NCI-H748 (cell line): ENCODE data around the gene BPIFB3.
"Not testable (repeated sequence)": the region's sequence is repeated elsewhere in the genome, so short reads cannot be mapped to it uniquely, and the experiment has no call there.

ENCODE experiments used
- DNase-seq: peaks from one replicate; lab custom pipeline; 2025; ENCODE audit not compliant: unreplicated experiment; lab: John Stamatoyannopoulos, UW

The BPIFB3 gene

DNA sequence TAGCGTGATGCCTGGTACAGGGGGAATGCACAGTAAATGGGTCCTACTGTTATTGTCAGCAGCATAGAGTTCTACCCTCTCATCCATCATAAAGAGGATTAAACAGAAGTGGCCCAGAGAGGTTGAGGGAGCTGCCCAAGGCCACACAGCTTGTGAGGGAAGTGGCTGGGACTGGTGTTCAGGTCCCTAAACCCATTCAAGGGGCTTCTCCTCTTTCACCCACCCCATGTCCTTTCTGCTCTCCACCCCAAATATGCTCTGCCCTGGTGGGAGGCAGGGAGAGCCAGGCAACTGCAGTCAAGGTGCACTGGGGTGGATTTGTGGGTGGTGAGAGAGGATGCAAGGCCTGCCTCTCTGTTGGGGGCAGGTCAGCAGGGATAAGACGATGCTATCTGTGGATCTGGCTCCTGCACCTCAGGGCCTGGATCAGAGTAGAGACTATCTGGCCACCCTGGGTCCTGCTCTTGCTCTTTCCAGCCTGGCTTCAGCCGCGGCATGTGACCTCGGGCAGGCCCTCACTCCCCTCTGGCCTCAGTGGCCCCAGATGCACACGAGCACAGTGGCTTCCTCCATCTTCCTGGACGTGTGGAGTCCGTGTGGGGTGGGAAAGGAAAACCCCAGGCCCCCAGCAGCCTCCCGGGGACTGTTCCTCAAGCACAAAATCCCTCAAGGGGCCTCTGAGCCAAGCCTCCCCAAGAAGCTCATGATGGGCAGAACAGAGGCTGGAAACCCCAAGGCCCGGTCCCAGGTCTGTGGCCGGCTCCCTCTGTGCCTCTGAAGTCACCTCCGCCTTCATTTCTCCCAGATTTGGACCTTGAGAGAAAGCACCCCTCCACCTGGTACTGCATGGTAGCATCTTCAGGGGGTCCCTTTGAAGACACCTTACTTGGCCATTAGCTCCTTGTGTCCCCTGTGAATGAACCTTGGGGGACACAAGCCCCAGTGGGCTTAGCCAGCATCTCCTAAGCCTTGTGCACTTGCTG, 25.6 kb upstream of the BPIFB3 start:
- no peak for DNase-seq

DNA sequence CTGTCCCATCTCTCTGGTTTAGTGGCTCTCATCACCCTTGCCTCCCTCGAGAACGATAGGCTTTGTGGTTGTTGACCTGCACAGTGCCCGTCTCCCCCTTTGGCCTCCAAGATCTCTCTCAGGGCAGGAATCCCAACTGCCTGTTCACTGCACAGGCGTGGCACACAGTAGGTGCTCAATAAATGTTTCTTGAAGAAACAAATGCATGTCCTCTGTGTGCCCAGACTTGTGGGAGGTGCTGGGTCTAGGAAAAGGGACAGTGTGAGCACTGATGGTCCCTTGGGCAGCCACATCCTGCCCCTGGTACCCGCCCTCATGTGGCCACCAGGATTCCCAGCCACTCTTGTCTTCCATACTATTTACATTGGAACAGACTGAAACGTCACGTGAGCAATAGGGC, 24.8 kb upstream of the BPIFB3 start:
- no peak for DNase-seq

DNA sequence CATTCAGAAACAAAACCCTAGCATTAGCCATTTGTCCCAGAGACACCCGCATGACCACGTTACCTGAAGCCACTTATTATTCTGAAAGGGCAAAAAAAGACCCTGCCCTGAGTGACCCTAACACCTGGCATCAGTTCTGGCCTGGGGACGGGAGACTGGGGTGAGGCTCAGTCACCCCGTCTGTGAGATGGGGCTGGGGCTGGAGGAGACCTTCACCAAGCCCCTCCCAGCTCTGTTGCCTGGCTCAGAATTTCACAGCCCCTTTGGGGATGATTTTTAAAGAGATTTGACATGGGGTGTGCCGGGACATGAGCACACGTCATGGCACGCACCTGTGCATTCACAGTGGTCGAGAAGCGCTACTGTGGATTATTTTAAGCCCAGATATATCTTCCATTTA, 23.6 kb upstream of the BPIFB3 start:
- no peak for DNase-seq

DNA sequence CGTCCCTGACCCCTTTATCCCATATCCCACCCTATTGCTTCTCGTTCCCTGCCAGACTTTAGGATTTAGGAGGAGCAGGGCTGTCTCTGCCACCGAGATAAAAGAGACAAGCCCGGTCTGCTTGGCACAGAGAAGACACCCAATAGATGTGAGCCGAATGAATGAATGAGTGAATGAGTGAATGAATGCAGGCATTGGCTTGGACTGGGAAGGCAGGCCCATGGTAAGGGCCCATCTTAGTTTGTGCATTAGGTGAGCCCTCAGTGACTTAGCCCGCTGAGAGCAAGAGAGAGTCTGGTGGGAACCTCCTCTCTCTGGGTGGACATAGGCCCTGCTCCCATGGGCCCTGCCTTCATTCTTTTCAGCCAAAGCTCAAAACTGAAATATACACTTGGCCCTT, 23.1 kb upstream of the BPIFB3 start:
- DNase-seq: no peak

DNA sequence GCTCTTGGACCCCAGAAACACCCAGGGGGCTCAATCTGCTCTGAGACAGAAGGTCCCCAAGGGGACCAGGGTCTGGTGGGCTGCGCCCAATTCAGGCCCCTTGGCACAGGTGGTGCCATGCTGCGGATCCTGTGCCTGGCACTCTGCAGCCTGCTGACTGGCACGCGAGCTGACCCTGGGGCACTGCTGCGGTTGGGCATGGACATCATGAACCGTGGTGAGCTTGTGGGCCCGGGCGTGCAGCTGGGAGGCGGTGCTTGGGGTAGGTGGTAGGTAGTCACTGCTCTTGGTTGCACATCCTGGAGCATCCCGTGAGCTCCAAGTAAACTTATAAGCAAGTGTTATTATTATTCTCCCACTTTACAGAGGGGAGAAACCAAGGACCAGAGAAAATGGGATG, 22.2 kb upstream of the BPIFB3 start, which contains the start of gene BPIFB6:
BPIFB6 (plus strand) TSS at position 118 of the 400 bp plus-strand sequence; CDS start at position 118, 0 bp downstream.
- no peak for DNase-seq

DNA sequence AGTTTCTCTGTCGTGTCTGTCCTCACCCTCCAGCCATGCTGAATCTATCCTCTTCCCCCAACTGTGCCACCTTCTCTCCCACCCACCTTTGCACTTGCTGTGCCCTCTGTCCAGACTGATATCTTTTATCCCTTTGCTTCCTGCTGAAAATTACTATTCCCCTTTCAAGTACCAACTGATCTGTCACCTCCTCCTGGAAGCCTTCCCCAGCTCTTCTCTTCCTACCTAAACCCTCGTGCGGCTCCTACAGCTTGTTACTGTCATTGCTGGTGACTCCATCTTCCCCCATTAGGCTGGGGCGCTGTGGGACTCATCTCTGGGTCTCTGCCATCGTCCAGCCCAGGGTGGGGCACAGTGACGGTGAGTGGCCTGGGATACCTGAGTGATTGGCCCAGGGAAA, 21.1 kb upstream of the BPIFB3 start:
- no peak for DNase-seq

DNA sequence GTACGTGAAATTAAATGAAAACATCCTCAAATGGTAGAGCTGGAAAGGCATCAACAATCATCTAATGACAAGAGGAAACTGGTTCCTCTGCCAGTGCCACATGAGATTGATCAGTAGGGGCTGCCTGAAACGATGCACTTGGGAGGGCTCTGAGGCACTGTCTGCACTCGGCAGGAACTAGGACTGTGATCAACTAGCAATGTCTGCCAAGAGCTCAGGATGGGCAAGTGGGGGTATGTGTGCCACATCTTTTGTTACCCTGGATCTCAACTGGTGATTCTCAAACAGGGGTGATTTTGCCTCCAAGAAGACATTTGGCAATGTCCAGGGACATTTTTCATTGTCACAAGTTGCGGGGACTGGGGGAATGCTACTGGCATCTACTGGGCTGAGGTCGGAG, 20.3 kb upstream of the BPIFB3 start:
- no peak for DNase-seq

DNA sequence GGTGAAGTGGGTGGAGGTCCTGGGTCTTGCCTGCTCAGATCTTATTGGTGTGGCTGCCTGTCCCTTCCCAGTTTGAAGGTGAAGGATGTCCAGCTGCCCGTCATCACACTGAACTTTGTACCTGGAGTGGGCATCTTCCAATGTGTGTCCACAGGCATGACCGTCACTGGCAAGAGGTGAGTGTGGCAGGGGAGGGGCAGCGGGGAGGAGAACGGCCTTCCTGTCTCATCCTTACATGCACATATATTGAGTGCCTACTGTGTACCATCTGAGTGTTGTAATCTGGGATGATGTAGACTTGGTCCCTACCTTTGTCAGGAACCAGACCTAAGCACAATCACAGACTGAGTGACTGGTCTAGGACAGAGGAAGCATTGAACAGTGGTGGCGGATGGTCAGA, 19.6 kb upstream of the BPIFB3 start:
- DNase-seq: no peak

DNA sequence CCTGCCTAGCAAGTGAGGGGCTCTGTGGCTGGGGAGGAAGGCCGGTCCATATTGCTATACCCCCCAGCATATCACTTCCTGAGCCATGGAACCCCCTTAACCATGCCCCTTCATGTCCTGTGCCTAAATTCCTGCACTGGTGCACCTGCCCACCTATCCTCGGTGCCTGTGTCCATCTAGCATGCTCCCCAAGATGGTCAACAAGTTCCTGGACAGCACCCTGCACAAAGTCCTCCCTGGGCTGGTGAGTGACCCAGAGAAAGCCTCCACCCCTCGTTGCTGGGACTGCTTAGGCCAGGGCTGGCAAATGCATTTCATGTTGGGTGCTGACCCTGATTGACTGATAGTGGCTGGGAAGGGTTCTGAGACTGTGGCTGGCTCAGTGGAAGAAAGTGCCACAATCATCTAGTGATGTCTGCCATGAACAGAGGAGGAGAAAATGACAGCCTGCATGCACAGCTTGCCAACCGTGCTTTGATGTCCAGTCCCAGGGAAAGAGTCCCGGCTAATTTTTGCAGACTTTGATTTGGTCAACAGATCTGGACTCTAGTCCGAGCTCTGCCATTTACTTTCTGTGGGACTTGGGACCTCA, 18.7 kb upstream of the BPIFB3 start:
- DNase-seq: no peak

DNA sequence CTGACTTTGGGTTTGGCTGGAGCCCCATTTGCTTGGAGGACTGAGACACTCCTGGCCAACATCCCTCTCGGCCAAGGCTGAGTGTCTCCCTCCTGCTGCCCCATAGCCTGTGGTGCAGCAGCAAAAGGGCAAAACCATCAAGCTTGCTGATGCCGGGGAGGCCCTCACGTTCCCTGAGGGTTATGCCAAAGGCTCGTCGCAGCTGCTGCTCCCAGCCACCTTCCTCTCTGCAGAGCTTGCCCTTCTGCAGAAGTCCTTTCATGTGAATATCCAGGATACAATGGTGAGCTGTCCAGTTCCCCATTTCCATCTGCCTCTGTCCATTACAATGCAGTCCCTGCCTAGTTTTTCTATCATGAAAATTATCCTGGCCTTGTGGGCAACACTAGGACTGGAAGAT, 16.2 kb upstream of the BPIFB3 start:
- DNase-seq: no peak

DNA sequence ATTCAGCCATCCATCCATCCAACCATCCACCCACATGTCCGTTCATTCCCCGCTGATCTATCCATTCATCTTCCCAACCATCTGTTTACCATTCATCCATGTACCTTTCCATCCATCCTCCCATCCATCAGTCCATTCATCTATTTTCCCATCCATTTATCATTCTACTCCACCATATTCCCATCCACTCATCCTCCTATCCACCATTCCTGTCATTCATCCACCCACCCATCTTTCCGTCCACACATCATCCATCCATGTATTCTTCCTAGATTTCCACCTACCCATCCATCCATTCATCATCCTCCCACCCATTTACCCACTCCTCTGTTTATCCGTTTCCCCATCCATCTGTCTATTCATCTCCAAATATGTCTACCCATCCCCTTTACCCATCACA, 15.5 kb upstream of the BPIFB3 start:
- DNase-seq: no peak

DNA sequence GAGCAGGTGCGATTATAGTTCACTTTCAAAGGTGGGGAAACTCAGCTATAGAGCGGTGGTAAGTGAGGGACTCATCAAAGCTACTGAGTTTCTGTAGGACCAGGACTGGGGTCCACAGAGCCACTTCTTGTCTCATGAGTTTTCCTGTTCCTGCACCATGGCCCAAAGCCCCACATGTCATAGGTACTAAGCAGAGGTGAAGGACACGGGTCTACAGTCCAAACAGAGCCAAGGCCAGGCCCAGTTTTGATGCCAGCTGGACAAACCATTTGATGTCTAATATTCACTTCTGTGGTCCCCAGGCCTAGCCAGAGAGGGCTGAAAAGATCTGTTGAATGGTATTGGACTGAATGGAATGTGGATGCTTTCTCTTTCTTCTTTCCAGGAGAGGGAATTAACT, 11.3 kb upstream of the BPIFB3 start:
- no peak for DNase-seq

DNA sequence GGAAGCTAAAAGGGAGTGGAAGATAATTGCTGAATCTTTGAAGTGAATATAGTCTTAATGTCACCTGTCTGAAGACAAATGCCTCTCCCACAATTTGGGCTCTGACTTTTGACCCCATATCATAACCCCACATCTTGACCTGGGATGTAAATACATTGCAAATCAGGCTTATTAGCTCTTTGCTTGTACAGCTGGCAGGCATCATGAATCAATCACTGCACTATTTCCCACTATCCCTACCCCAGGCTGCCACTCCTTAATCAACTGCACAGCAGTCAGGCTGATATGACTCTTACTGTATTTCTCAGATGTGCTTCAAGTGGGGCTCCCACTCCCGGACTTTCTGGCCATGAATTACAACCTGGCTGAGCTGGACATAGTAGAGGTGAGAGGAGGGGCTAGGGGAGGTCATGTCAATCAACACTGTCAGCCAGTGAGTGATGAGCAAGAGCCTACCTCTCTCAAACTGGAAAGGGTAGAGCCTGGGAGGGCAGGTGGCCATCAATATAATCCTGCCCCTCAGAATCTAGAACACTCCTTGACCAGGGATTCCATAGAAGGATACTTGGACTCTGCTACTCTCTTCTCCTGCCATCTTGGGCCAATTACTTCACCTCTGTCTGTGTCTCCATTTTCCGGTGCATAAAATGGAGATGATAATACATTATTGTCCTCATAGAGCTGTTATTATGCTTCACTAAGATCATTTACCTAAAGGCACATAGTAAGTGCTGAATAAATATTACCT, 10.5 kb upstream of the BPIFB3 start:
- no peak for DNase-seq

DNA sequence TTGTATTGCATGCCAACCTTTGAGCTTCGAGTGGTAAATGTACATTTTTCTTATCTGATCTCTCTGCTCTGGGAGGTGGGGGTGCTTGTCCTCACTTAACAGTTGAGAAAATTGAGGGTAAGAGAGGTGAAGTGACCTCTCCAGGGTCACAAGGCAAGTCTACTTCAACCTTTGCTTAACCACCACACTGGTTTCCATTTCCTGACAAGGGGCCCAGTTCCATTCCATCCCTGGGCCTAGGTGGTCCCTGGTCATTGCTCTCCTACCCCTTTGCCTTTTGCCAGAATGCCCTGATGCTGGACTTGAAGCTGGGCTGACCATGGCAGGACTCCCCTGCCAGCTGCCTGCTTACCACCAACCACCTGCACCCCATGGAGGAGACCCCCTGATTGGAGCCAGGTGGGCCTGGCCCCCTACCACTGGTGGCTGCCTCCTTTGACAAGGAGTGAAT, 9.9 kb upstream of the BPIFB3 start:
- DNase-seq: no peak

DNA sequence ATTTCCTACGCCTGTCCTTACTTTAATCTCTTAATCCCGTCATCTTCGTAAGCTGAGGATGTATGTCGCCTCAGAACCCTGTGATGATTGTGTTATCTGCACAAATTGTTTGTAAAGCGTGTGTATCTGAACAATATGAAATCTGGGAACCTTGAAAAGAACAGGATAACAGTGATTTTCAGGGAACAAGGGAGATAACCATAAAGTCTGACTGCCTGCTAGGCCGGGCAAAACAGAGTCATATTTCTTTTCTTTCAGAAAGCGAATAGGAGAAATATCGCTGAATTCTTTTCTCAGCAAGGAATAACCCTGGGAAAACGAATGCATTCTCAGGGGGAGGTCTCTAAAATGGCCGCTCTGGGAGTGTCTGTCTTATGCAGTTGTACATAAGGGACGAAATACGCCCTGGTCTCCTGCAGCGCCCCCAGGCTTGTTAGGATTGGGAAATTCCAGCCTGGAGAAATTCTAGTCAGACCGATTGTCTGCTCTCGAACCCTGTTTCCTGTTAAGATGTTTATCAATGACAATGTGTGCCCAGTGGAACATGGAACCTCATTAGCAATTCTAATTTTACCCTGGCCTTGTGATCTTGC, 8.5 kb upstream of the BPIFB3 start:
- not testable (repeated sequence) for DNase-seq

DNA sequence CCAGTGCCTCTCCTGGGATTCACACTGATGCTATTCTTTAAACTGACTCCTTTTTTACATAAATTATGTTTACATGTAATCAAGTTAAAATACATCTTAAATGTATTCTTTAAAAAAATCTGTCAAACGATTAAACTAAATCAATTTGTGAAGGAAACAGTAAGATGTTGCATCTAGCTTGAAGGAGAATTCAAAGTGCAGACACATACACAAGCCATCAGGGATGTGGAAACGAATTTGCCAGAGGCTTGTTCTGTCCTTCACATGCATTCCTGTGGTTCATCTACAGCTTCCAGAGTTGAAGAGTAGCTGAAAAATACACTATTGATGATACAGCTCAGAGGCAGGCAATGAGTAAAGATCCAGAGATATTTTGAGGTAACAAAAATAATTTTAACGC, 7.3 kb upstream of the BPIFB3 start:
- no peak for DNase-seq

DNA sequence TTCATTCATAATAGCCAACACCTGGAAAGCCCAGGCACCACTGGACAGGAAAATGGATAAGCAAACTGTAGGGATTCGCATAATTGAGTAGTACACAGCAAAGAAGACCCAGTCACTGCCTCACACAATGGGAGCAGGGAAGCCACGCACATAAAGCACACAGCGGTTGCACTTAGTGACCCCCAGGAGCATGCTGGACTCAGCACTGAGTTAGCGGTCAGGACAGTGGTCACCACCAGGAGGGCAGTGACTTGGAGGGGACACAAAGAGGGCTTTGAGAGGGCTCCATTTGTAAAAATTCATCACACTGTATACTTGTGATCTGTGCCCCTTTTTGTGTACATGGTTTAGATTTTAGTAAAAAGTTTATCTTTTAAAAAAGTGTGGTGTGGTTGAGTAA, 2.4 kb upstream of the BPIFB3 start:
- DNase-seq: no peak

DNA sequence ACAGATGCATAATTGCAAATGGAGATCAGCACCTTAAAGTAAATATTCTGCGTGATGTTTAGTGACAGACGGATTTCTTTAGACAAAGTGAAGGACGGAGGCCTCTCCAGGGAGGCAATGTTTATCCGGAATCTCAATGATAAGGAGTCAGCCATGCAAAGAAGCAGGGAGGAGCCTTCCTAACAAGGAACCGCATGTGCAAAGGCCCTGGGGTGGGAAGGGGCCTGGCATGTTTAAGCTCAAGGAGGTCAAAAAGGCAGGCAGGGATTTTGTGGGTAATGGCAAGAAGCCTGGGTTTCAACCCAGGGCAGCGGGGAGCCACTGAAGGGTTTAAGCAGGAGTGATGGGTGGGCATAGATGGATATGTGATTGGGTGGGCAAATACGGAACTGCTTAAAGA, 678 bp downstream of the BPIFB3 start:
- DNase-seq: no peak

DNA sequence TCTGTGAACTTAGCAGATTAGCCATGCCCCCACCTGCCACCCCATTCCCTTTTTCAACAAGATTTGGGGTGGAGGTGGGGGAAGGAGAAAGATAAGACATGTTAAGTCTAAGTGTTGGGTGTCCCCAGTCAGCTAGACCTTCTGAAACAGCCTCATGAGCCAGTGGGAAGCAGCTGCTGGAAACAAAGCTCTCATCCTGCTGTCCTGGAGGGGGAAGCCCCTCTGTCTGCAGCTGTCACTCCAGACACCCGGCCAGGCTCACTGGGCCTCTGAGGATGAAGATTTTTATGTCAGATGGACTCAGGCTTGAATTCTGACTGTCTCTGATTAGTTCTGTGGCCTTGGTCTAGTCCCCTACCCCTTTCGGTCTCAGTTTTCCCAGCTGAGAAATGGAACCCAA, 1.1 kb downstream of the BPIFB3 start:
- DNase-seq: no peak

DNA sequence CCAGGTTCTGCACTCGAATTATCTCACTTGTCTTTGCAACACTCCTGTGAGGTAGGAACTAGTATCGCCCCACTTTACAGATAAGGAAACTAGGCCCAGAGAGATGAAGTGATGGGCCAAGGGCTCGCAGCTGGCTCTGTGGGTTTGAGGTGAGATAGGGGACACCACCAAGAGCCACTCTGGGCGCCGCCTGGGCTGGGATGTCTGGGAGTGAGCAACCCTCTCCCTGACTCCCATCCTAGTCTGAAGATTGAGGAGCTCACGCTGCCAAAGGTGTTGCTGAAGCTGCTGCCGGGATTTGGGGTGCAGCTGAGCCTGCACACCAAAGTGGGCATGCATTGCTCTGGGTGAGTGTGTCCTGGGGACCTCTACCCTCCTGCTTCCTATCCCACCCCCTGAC, 5.4 kb downstream of the BPIFB3 start:
- DNase-seq: no peak

DNA sequence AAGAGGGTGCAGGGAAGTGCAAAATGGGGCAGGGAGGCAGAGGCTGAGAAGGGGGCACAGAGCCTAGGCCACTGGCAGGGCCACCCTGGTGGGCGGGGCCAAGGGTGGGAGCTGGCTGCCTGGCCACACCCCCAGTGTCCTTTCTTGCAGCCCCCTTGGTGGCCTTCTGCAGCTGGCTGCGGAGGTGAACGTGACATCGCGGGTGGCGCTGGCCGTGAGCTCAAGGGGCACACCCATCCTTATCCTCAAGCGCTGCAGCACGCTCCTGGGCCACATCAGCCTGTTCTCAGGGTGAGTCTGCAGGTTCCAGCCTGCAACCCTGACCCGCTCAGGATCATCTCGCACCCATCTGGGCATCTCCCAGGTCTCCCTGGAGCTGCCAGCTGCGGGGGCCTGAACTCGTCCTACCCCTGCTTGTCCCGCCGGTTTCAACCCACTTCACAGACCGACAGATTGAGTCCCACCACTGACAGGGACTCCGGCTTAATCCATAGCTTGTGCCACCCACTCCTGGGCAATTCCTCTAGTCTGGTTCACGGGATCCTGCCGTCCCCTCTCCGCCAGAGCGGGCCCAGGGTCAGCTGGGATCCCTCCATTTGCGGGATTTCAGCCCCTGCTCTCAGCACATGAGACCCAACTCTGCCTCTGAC, 6.2 kb downstream of the BPIFB3 start:
- peak; percentile 15 for DNase-seq
